ENCODE measurements around the gene AIPL1.

Gene AIPL1

DNA sequence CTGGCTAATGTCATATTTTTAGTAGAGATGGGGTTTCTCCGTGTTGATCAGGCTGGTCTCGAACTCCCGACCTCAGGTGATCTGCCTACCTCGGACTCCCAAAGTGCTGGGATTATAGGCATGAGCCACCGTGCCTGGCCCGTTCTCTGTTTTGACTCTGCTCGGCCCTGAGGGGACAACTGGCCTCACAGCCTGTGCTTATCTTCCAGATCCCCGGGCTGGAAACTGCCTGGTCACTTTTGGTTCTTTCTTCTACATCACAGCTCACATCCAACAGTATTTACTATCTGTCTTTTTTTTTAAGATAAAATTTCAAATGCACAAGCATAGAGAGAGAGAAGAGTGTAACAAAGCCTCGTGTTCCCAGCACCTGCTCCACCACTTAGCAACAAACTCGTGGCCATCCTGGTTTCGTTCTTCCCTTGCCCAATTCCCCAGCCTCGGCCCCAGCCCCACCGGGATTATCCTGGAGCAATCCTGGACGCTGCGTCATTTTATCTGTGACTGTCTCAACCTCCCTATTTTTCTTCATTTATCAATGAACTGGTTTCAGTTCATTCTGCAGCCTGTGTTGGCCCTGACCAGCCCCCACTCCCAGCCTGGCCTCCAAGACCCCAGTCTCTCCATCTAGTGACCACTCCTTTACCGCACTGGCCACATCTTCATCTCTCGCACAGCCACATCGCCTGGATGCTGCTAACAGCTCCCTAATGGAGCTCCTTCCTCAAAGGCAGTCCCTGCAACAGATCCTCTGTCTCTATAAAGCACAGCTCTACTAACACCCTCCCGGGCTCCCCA is 30.5 kb upstream of the AIPL1 start:
- DNase-seq = no peak

DNA sequence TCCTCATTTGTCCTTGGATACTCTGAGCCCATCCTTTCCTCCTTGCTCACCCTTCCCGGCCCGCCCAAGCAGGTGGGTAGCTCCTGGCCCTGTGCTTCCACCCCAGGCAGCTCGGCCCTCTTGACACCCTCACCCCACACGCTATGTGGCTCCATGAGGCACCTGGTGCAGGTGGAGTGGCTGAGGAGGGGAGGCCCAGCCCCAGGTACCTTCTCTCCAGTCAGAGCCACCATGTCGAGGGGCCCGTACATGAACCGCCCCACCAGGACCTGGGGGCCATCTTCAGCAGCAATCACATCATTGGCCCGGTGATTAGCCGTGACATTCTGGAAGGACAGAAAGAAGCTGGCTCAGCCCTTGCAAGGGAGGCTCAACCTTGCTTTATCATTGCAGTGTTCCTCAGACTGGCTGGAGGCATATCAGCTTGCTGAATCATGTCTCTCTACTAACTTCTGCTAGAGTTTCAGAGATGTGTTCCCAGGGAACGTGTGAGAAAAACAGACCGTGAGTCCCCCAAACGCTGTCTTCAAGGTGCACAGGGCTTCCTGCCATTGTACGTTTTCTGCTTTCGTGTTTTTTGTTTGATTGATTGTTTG is 29.6 kb upstream of the AIPL1 start:
- no peak for DNase-seq

DNA sequence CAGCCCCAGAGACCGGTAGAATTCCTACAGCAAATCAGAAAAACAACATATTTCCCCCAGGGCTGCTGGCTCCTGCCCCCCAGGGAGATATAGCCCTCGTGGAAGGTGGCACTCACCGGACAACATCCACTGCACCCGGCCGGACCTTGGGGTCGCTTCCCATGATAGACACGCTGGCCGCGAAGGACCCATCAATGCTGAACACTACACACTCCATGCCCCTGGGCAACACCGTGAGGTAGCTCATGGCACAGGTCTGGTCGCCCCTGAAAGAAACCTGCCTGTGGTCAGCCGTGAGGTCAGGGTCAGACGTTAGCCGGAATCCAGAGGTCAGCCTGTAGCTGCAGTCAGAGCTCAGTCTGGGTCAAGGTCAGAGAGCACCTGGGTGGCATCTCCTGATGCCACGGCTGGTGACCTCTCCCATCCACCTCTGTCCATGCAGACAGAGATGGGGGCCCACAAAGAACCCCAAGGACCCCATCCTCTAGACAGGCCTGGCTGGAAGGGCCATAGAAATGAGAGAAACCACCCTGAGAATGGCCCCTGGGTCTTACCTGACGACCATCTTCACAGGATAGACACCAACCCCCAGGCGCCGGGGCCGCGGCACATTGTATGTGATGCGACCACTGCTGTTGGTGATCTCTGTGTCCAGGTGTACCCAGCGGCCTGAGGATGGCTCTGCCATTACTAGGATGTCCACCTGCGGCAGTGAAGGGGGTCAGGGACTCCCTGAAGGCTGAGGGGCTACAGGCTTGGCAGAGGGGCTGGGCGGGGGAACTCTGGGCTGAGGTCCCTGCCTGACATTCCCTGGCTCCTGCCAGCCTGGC is 28.9 kb upstream of the AIPL1 start:
- no peak for DNase-seq

DNA sequence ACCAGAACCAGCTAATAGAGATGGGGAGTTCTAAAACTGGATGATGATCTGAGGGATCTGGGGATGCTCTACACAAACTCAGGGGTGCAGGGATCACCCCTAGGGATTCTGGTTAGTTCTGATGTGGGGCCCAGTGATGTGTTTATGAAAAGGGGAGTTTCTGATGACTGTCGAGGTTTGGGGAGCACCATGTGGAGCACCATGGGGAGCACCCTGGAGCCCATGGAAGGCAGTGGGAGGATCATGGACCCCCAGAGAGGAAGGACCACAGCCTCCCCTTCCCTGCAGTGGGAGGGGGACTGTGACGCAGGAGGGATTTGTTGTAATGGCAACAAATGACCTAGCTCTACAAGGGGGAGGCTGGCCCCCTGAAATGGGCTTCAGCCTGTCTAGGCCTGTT is 27.8 kb upstream of the AIPL1 start:
- no peak for DNase-seq

DNA sequence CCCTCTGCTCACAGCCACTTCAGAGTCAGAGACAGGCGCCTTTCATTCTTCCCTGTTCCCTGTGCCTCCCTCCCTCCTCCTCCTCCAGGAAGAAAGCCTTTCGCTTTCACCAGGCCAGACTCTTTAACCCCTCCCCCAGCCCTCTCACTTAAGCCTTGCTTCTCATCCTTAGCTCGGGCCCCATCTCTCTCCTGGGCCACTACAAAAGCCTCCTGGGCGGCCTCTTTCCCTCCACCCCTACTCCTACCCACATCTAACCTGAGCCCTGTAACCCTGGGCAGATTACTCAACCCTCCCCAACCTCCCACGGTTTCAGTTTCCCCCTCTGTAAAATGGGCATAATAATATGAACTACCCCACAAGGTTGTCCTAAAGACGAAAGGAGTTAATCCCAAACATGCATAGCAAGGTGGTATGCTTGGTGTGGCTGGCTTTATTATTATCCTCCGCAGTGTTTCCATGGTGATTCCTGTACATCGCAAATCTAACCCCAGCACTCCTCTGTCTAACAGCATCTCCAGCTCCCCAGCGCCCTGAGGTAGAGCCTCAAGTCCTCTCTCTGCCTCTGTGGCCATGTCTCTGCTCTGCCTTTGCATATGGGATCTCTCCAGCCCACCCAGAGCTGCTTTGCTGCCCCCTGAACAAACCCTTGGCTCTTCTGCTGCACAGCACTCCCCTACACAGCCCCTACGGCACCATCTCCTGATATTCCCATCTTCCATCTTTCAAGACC is 27.0 kb upstream of the AIPL1 start:
- DNase-seq = no peak

DNA sequence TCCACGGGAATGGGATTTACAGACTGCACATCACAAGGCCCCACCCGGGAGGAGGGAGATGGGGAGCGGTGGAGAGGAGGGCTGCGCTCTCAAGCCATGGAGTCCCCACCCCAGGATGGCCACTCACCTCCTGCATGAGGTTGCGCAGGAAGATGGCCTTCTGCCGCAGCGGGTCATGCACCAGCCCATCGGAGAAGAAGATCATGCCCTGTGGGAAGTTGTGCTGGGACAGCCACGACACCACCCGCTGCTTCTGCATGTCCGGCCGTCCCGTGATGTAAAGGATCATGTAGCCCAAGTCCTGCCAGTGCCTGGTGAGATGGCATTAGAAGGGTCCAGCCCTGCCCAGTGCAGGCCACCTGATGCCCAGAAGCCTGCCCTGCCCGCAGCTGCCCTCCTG is 26.3 kb upstream of the AIPL1 start:
- no peak for DNase-seq

DNA sequence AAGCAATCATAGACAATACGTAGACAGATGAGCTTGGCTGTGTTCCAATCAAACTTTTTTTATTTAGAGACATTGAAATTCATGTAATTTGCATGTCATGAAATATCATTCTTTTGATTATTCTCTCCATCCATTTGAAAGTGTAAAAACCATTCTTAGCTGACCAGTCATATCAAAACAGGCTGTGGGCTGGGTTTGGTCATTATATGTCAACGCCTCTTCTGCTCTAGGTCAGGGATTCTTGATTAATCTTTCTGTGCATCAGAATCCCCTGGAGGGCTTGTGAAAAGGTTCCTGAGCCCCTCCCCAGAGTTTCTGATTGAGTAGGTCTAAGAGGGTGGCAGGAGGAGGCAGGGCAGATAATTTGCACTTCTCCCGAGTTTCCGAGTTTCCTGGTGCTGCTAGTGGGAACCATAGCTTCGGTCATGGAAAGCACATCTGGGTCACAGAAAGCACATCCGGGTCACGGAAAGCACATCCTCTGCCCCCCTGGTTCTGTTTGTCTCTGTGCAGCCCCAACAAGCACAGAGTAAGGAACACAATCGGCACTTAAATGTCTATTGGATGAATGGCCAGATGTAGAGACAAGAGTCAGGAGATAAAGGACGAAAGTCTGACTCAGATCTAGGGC is 25.7 kb upstream of the AIPL1 start:
- no peak for DNase-seq

DNA sequence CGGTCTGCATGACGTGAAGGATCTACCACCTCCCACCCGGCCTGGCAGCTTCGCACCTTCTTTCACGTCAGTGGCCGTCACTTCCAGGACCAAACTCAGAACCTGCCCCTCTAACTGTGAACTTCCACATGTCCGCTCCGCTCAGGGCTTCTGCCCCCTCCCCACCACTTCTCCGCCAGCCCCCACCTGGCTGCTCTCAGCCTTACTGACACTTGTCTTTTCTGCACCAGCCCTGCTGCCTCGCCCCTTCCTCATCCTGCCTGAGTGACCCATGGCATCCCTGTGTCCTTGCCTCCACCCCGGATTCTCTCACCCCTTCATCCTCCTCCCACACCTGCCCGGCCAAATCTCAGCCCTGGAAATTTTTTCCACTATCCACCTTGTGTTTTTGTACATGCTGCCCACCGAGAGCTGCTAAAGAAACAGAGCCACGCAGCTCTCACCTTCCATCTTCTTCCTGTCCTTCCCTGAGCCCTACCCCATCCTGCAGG is 23.6 kb upstream of the AIPL1 start:
- DNase-seq = no peak

DNA sequence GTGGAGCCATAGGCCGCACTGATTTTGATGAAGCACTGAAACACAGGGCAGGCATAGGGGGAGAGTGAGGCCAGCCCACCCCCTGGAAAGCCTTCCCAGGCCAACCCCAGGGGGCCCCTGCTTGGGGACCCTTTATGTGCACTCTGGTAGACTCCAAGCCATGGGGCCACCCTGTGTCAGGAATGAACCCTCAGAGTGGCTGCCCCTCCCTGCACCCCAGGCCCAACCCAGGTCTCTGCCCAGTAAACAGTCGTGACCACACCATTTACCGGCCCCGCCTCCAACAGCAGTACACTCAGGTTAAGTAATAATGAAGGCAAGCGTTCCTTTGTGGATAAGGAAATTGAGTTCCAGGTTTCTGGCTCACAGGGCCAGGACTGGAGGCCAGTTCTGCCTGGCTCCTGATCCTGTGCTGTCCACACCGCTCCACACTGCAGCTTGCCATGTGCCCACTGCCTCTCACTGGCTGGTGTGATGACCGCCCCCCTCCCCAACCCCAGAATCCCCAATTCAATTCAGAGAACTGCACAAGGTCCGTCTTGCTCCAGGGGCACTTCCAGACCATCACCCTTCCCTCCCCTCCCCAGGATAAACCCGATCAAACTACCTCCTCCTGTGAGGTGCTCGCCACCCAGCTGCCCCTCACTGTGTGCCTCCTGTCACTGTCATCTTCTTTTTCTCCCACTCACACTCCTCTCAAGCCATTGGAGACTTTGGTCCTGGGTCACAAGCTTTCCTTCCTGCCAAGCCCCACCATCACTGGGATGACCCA is 23.0 kb upstream of the AIPL1 start:
- no peak for DNase-seq

DNA sequence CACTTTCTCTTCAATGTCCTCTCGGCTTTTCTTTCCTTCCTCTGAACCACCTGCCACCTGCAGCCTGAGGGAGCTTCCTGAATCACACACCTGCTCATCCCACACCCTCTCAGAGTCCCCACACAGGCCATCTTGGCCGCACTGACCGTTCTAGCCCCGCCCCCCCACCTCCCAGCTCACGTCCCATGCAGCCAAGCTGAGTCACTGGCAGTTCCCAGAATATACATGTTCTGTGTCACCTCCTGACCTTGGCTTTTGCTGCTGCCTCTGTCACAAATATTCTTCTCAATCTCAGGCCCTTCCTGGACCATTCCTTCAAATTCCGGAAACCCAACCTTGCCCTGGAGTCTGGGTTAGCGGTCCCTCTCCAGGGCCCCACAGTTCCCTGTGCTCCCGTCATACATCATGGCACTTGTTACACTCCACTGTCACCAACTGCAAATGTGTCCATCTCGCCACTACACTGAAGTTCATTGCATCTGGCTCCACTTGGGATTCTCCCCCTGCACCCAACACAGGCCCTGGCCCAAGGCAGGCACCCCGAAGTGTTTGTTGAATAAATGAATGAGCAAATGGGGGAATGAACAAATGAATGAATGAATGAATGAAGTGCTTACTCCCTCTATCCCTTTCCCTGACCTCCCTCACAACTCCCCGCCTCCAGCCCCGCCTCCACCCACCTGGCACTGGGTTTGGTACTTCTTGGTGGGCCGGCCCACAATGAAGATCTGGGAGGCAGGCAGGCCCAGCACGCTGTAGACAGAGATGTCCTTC is 22.2 kb upstream of the AIPL1 start:
- DNase-seq = no peak

DNA sequence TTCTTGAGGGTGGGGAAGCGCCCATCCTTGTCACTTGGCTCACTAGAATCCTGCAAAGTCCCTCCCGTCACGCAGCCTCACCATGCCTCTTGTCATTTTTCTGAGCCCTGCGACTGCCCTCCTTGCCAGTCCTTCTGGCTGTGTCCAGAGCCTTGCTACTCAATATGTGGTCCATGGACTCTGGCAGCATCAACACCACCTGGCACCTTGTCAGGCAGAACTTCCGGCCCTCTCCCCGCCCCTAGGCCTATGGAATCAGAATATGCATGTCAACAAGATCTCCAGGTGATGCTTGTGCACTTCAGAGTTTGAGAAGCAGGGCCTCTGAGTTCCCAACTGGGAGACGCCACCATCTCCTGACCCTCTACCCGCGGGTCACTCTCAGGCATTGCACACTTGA is 21.4 kb upstream of the AIPL1 start:
- no peak for DNase-seq

DNA sequence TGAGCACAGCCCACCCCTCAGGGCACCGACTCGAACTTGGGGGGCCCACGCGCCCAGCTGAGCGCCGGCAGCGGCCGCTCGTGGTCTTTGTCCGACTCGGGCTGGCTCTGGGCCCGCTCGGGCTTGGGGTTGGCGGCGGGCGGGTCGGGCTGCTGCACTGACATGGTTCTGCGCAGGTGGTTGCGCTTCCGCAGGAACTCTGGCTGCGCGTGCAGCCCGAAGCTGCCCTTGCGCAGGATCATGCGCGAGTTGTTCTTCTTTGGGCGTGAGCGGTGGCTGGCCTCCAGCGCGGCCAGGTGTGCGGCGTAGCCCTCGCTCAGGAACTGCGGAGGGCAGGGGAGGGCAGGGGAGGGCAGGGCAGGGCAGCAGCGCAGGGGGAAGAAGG is 20.4 kb upstream of the AIPL1 start:
- DNase-seq = peak; percentile 50 to 63

DNA sequence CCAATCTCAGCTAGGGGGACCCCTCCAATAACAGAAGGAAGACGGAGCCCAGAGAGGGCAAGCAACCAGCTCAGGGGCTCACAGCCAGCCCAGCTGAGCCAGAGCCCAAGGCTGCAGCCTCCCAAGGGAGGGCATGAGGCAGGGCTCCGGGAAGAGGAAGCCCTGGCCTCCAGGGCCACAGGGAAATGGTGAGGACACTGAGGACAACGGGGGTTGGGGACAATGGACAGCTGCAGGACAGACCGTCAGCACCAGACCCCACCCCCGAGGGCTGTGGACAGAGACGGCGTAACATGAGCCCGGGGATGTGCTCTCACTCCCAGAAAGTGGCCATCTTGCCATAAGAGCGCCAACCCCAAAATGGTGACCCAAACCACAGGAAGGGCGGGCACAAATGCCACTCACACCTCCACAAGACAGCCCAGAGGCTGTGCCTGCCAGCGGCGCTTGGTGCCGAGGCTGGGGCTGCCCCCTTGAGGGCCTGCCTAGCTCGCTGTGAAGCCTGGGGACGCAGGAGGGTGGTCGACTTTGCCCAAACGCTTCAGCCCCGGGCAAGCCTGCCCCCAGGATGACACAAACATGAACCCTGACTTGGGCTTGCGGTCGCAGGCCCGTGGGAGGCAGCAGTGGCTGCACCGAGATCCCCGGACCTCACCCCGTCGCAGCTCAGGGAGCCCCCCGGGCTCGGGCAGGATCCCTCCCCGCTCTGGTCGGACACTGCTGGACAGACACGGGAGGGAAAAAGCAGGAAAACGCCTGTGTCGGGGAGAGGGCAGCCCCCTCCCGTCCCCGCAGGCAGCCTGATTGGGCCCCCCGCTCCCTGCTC is 19.8 kb upstream of the AIPL1 start:
- DNase-seq = no peak

DNA sequence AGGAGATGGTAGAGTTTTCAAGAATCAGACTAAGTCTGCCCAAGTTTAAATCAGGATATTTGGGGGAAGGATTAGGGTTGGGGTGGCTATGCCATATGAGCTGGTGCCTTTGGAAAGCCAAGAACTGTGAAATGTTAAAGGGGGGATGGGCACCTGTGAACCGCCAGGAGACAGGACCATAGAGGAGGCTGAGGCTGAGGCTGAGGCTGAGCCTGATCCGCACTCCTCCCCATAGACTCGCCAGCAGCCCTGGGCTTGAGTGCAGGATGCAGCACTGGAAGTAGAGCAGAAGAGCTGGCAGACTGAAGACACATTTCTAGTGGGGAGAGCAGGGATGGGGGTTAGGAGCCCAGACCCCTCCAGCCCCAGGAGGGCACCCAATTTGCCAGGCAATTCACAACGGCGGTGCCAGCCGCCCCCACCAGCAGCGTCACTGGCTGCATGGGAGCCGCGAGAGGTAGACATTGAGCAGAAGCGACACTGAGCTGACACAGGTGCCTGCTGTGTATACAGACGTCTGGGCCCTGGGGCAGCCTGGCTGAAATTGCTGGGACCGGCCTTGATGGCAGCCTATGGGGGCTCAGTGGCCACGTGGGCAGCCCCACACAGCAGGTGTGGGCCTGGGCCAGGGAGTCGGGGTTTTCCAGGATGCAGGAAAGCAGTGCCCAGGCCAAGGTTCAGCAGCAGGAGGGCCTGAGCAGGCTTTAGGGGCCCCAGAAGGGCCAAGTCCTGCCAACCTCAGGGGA is 18.5 kb upstream of the AIPL1 start:
- no peak for DNase-seq

DNA sequence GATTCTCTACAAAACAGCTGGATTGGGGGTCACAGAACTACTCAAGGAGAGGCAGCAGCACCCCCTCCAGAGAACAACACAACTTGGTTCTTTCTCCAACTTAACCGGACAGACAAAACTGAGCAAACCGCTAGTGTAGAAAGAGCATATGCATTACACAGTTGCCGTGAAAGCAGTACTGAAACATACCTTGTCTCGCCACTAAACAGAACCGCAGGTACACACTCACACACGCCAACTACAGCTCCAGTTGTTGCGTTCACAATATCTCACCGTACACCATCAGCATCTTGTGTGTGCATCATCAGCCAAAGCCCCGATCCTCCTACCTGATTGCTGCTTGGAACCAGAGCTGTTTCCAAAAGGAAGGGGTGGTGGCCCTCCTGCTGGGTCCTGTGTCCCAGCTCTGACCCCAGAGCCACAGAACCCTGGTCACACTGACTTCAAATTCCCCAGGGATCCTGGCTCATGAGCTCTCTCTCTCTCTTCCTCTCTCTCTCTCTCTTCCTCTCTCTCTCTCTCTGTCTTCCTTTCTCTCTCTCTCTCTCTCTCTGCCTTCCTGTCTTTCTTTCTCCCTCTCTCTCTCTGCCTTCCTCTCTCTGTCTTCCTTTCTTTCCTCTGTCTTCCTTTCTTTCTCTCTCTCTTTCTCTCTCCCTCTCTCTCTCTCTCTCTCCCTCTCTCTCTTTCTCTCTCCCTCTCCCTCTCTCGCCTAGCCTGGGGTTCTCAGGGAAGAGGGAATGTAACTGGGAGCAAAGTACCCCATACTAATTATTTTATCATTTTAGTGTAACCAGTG is 17.7 kb upstream of the AIPL1 start:
- DNase-seq = no peak

DNA sequence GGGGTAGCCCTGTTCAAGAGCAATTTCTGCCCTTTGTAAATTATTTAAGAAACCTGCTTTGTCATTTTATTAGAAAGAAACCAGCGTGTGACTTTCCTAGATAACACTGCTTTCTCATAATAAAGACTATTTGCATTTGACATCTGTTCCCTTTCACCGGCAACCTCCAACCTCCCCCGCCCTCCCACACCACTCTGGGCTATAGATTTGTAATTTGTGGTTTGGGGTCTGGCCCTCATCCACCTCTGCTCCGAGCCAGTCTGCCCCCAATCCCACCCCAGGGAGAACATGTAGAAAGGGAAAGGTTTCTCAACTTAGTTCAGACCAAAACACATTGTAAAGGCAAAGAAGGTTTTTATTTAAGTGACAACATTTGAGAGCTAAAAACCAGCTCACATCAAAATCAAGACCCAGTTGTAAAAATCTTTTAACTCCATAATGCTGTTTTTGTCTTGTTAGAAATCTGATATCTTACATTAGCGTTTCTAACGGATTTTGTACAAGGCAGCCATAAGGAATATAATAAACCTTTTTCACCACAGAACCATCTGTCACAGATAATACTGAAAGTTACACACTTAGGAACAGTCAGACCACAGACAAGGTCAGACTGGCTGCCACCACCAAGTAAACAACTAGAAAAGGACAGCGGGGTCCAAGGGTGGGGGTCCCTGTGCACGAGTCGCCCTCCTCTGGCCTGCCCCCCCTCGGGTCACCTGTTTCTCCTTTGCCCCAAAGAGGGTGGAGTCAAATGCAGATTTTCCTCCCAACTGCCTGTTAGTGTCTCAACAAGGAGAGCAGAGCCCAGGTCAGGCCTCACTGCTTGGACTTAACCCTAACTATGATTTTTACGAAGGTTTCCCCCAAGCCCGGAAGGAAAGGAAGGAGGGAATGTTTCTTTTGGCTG is 16.3 kb upstream of the AIPL1 start:
- no peak for DNase-seq

DNA sequence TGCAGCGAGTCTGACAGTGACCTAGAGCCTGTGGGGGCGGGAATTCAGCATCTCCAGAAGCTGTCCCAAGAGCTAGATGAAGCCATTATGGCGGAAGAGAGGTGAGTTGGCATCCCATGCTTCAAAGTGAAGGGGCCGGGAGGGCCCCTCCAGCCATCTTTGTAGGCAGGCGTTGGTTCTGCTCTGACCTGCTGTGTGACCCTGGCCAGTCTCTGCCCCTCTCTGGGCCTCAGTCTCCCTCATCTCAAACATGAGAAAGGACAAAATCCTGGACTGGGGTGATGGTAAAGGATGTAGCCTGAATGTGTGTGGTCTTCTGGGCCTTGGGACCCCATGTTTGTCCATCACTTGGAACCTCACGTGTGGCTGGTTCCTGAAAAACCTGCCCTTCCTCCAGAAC is 14.4 kb upstream of the AIPL1 start:
- no peak for DNase-seq
